ENCODE results near the gene MARS1. TPM values are rescaled to one million over a fixed set of nuclear protein-coding genes. Genes with fewer than 3 reads are reported as not detected.
"Not testable (repeated sequence)": the region's sequence is repeated elsewhere in the genome, so short reads cannot be mapped to it uniquely, and the experiment has no call there.

MARS1 gene
- total and polyA plus RNA-seq, 2 donors (not counting 1 experiment from before 2014, with no cell fraction given), result 89.9 to 352 TPM

- no peak overlapping the region for H3K27ac ChIP-seq (ENCODE audit: insufficient read depth, low read length)
- H4K20me1 ChIP-seq (ENCODE audit: control insufficient read depth, extremely low read depth, insufficient read depth, low read length), result peaks cover under 1% of the 10 kb centered on the region
- no peak overlapping the region for H2AFZ ChIP-seq (ENCODE audit: low read length)
- peaks cover 11% of the 10 kb centered on the region for H3K4me1 ChIP-seq (ENCODE audit: control insufficient read depth, extremely low read depth, insufficient read depth, low read length)
- H3K9me3 ChIP-seq (ENCODE audit: control insufficient read depth, insufficient read depth, low read depth, low read length), result no peaks in the 10 kb centered on the region
- no peak overlapping the region for H3K4me2 ChIP-seq (ENCODE audit: extremely low read depth, insufficient read depth, low read length)
- DNase-seq (ENCODE audit: low read depth in 2 of 2), result no peak
- H3K27me3 ChIP-seq (ENCODE audit: control insufficient read depth, insufficient read depth, low read length), result no peaks in the 10 kb centered on the region
- peaks cover 30% of the 10 kb centered on the region for H3K36me3 ChIP-seq (ENCODE audit: control insufficient read depth, insufficient read depth, low read length)
- no peak overlapping the region for H3K9ac ChIP-seq (ENCODE audit: insufficient read depth, low read length)
- TF ChIP-seq CTCF (conservative IDR thresholded peaks at IDR 0.05 in 1 of 2, IDR thresholded peaks at IDR 0.05 in 1 of 2; ENCODE audit: low read depth in 1 of 2, low read length in 2 of 2), result no peak
- TF ChIP-seq EZH2 (IDR thresholded peaks at IDR 0.05; ENCODE audit: low read length, missing control alignments), result no peak
- no peak overlapping the region for H3K4me3 ChIP-seq (replicated peaks in 1 of 4; ENCODE audit: control extremely low read depth in 1 of 4, insufficient read depth in 1 of 4, low read depth in 3 of 4, low read length in 4 of 4)
- peaks cover 16% of the 10 kb centered on the region for H3K79me2 ChIP-seq (ENCODE audit: control insufficient read depth, insufficient read depth, low read length)
These were observed 25.4 kb downstream of the MARS1 start for GRCh38 chr12:57513266-57513665.

GRCh38 chr12:57513677-57514076, 25.8 kb downstream of the MARS1 start:
- not testable (repeated sequence) for H3K27me3 ChIP-seq (ENCODE audit: control insufficient read depth, insufficient read depth, low read length); H2AFZ ChIP-seq (ENCODE audit: low read length); H3K4me3 ChIP-seq (replicated peaks in 1 of 4; ENCODE audit: control extremely low read depth in 1 of 4, insufficient read depth in 1 of 4, low read depth in 3 of 4, low read length in 4 of 4); H3K27ac ChIP-seq (ENCODE audit: insufficient read depth, low read length); H4K20me1 ChIP-seq (ENCODE audit: control insufficient read depth, extremely low read depth, insufficient read depth, low read length); H3K9me3 ChIP-seq (ENCODE audit: control insufficient read depth, insufficient read depth, low read depth, low read length); DNase-seq (ENCODE audit: low read depth in 2 of 2); H3K4me2 ChIP-seq (ENCODE audit: extremely low read depth, insufficient read depth, low read length); H3K9ac ChIP-seq (ENCODE audit: insufficient read depth, low read length)
- H3K4me1 ChIP-seq (ENCODE audit: control insufficient read depth, extremely low read depth, insufficient read depth, low read length), result peaks cover 14% of the 10 kb centered on the region
- H3K36me3 ChIP-seq (ENCODE audit: control insufficient read depth, insufficient read depth, low read length), result peaks cover 30% of the 10 kb centered on the region
- H3K79me2 ChIP-seq (ENCODE audit: control insufficient read depth, insufficient read depth, low read length), result peaks cover 20% of the 10 kb centered on the region

- not testable (repeated sequence) for H3K27me3 ChIP-seq (ENCODE audit: control insufficient read depth, insufficient read depth, low read length); H3K4me2 ChIP-seq (ENCODE audit: extremely low read depth, insufficient read depth, low read length); H3K9me3 ChIP-seq (ENCODE audit: control insufficient read depth, insufficient read depth, low read depth, low read length); H4K20me1 ChIP-seq (ENCODE audit: control insufficient read depth, extremely low read depth, insufficient read depth, low read length); H3K4me3 ChIP-seq (replicated peaks in 1 of 4; ENCODE audit: control extremely low read depth in 1 of 4, insufficient read depth in 1 of 4, low read depth in 3 of 4, low read length in 4 of 4); H2AFZ ChIP-seq (ENCODE audit: low read length); H3K9ac ChIP-seq (ENCODE audit: insufficient read depth, low read length); DNase-seq (ENCODE audit: low read depth in 2 of 2); H3K27ac ChIP-seq (ENCODE audit: insufficient read depth, low read length)
- peaks cover 26% of the 10 kb centered on the region for H3K79me2 ChIP-seq (ENCODE audit: control insufficient read depth, insufficient read depth, low read length)
- peaks cover 30% of the 10 kb centered on the region for H3K36me3 ChIP-seq (ENCODE audit: control insufficient read depth, insufficient read depth, low read length)
- peaks cover 14% of the 10 kb centered on the region for H3K4me1 ChIP-seq (ENCODE audit: control insufficient read depth, extremely low read depth, insufficient read depth, low read length)
These were observed 26.4 kb downstream of the MARS1 start for GRCh38 chr12:57514246-57514645.

- Histone ChIP-seq H3K27ac (ENCODE audit: insufficient read depth, low read length) (no peak overlapping the region), H3K36me3 (ENCODE audit: control insufficient read depth, insufficient read depth, low read length) (peaks cover 30% of the 10 kb centered on the region), H3K79me2 (ENCODE audit: control insufficient read depth, insufficient read depth, low read length) (peaks cover 32% of the 10 kb centered on the region), H3K27me3 (ENCODE audit: control insufficient read depth, insufficient read depth, low read length) (no peaks in the 10 kb centered on the region), H2AFZ (ENCODE audit: low read length) (no peak overlapping the region), H3K4me1 (ENCODE audit: control insufficient read depth, extremely low read depth, insufficient read depth, low read length) (peaks cover 14% of the 10 kb centered on the region), H3K9me3 (ENCODE audit: control insufficient read depth, insufficient read depth, low read depth, low read length) (no peaks in the 10 kb centered on the region), H4K20me1 (ENCODE audit: control insufficient read depth, extremely low read depth, insufficient read depth, low read length) (peaks cover 3% of the 10 kb centered on the region), H3K4me3 (replicated peaks in 1 of 4; ENCODE audit: control extremely low read depth in 1 of 4, insufficient read depth in 1 of 4, low read depth in 3 of 4, low read length in 4 of 4) (no peak overlapping the region), H3K4me2 (ENCODE audit: extremely low read depth, insufficient read depth, low read length) (no peak overlapping the region), H3K9ac (ENCODE audit: insufficient read depth, low read length) (no peak overlapping the region)
- TF ChIP-seq CTCF (conservative IDR thresholded peaks at IDR 0.05 in 1 of 2, IDR thresholded peaks at IDR 0.05 in 1 of 2; ENCODE audit: low read depth in 1 of 2, low read length in 2 of 2) (no peak), EZH2 (IDR thresholded peaks at IDR 0.05; ENCODE audit: low read length, missing control alignments) (no peak)
- no peak for DNase-seq (ENCODE audit: low read depth in 2 of 2)
These were observed 27.0 kb downstream of the MARS1 start for GRCh38 chr12:57514720-57515407.
